Hematopoietic multipotent progenitor cell treated with erythropoietin and hydrocortisone succinate and interleukin-3 and kit ligand, for 6 days (in vitro differentiated cells): ENCODE measurements around the gene TASL.
"Not testable (repeated sequence)": the region's sequence is repeated elsewhere in the genome, so short reads cannot be mapped to it uniquely, and the experiment has no call there.

Source experiments
- DNase-seq: peaks from one replicate; pipeline ENCODE4 v3.0.0-alpha.2; 2015

Gene TASL

GRCh38 chrX:30573125-30573524 is 4.4 kb downstream of the TASL start:
- no peak for DNase-seq

- DNase-seq = no peak
Observed at GRCh38 chrX:30572678-30573077, 4.9 kb downstream of the TASL start.

GRCh38 chrX:30572004-30572403 is 5.6 kb downstream of the TASL start:
- DNase-seq = no peak

GRCh38 chrX:30570505-30570904 is 7.1 kb downstream of the TASL start:
- peak; percentile 63 for DNase-seq

- no peak for DNase-seq
Observed at GRCh38 chrX:30568136-30568535, 9.4 kb downstream of the TASL start.

GRCh38 chrX:30563070-30563469 is 14.5 kb downstream of the TASL start:
- DNase-seq = not testable (repeated sequence)

GRCh38 chrX:30561191-30561590 is 16.4 kb downstream of the TASL start:
- no peak for DNase-seq

- DNase-seq = no peak
Observed at GRCh38 chrX:30538271-30538670, 39.3 kb downstream of the TASL start.

- DNase-seq = no peak
Observed at GRCh38 chrX:30533835-30534234, 43.7 kb downstream of the TASL start.

GRCh38 chrX:30533266-30533665 is 44.3 kb downstream of the TASL start:
- no peak for DNase-seq

- DNase-seq = no peak
Observed at GRCh38 chrX:30530606-30531005, 47.0 kb downstream of the TASL start.

GRCh38 chrX:30525732-30526131 is 51.8 kb downstream of the TASL start:
- DNase-seq = no peak

- no peak for DNase-seq
Observed at GRCh38 chrX:30521440-30522182, 56.0 kb downstream of the TASL start.

GRCh38 chrX:30513284-30513683 is 64.3 kb downstream of the TASL start:
- peak; percentile 14 for DNase-seq
